Endothelial cell of umbilical vein (primary cell): Measurements from ENCODE around the gene EIF4E1B.

ENCODE experiments used
- EZH2 ChIP-seq: IDR thresholded peaks from 2 replicates; pipeline ENCODE4 v1.6.1; 2012; ENCODE audit warnings: borderline replicate concordance, low read depth, mild to moderate bottlenecking, moderate library complexity, low read length, inconsistent platforms; ENCODE audit not compliant: severe bottlenecking
- FOS ChIP-seq: IDR thresholded peaks from 2 replicates; pipeline ENCODE4 v1.6.1; 2011; ENCODE audit warnings: mild to moderate bottlenecking, low read length, moderate library complexity, borderline replicate concordance; ENCODE audit not compliant: insufficient read depth
- JUN ChIP-seq: IDR thresholded peaks from 2 replicates; pipeline ENCODE4 v1.6.1; 2011; ENCODE audit warnings: borderline replicate concordance, low read depth; ENCODE audit not compliant: insufficient read length, insufficient read depth
- MYC ChIP-seq: IDR thresholded peaks from one replicate; pipeline ENCODE4 v1.6.1; 2011; ENCODE audit warnings: mild to moderate bottlenecking, low read depth, low read length
- POLR2A ChIP-seq: IDR thresholded peaks from 2 replicates; pipeline ENCODE4 v1.6.1; 2012; ENCODE audit warnings: low read depth, mild to moderate bottlenecking, control low read depth, low read length
- POLR2AphosphoS5 ChIP-seq: IDR thresholded peaks from 2 replicates; pipeline ENCODE4 v1.6.1; 2012; ENCODE audit warnings: low read depth, mild to moderate bottlenecking, control low read depth, low read length, moderate library complexity; ENCODE audit not compliant: insufficient read depth
- TF ChIP-seq, protein P1 (sequence below), 2 donors: IDR thresholded peaks; 1 replicate in 1 of 2; 2 replicates in 1 of 2; pipeline ENCODE4 v1.5.1; 2011; ENCODE audit warnings: low read length in 2 of 2, mild to moderate bottlenecking in 2 of 2, moderate library complexity in 2 of 2, control low read depth in 1 of 2, inconsistent platforms in 1 of 2, low read depth in 1 of 2; ENCODE audit not compliant: insufficient read depth in 1 of 2; ENCODE audit errors: extremely low read depth in 1 of 2
- TF ChIP-seq, protein P2 (sequence below): IDR thresholded peaks from 2 replicates; pipeline ENCODE4 v1.6.1; 2011; ENCODE audit not compliant: insufficient read depth, insufficient read length

DNA sequence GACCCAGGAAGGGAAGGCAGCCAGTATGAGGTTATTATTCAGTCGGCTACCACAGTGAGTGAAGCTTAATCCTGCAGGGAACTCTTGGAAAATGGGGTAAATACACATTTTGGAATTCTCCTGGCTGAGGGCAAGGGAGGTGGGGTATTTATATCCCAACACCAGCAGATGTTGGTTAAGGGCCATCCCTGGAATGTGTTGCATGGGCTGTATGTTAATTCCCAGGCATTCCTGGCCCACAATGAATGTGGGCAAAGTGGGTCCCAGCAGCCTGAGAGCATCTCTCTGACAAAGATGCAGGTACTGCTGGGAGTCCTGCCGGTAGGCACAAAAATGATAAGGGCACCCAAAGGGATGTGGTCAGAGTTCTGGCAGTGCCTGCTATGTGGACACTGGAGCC lies 17.6 kb upstream of the EIF4E1B start:
- no peak for TF ChIP-seq EZH2
- TF ChIP-seq POLR2A: no peak
- TF ChIP-seq, protein P1, sequence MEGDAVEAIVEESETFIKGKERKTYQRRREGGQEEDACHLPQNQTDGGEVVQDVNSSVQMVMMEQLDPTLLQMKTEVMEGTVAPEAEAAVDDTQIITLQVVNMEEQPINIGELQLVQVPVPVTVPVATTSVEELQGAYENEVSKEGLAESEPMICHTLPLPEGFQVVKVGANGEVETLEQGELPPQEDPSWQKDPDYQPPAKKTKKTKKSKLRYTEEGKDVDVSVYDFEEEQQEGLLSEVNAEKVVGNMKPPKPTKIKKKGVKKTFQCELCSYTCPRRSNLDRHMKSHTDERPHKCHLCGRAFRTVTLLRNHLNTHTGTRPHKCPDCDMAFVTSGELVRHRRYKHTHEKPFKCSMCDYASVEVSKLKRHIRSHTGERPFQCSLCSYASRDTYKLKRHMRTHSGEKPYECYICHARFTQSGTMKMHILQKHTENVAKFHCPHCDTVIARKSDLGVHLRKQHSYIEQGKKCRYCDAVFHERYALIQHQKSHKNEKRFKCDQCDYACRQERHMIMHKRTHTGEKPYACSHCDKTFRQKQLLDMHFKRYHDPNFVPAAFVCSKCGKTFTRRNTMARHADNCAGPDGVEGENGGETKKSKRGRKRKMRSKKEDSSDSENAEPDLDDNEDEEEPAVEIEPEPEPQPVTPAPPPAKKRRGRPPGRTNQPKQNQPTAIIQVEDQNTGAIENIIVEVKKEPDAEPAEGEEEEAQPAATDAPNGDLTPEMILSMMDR (IDR thresholded peaks at IDR 0.05; ENCODE audit: extremely low read depth in 1 of 2, insufficient read depth in 1 of 2, low read depth in 1 of 2, low read length in 2 of 2): no peak
- TF ChIP-seq JUN: no peak
- no peak for TF ChIP-seq POLR2AphosphoS5
- TF ChIP-seq, protein P2, sequence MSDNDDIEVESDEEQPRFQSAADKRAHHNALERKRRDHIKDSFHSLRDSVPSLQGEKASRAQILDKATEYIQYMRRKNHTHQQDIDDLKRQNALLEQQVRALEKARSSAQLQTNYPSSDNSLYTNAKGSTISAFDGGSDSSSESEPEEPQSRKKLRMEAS: no peak
- TF ChIP-seq FOS: no peak
- TF ChIP-seq MYC: no peak
